SK-N-SH treated with all-trans-retinoic acid at 6 μM for 48 hours (cell line): ENCODE measurements around the gene ANTXR2.

Experiments
- ATAC-seq: fragments of 200-7000 bp; cut with Tn5 transposase; 3 replicates; pipeline ENCODE4 v1.9.1; 2020; ENCODE audit warnings: mild to moderate bottlenecking, moderate library complexity
- ARNTL ChIP-seq: fragments of 450-650 bp; formaldehyde crosslinking; IDR thresholded peaks from 2 replicates; pipeline ENCODE4 v1.5.0; 2020; ENCODE audit warnings: low read depth, mild to moderate bottlenecking, moderate library complexity, borderline replicate concordance
- BACH2 ChIP-seq: fragments of 250-450 bp; sonication (Bioruptor Pico); IDR thresholded peaks from 2 replicates; pipeline ENCODE4 v1.9.0; 2021; ENCODE audit warnings: mild to moderate bottlenecking, borderline replicate concordance
- CREB5 ChIP-seq: fragments of 250-450 bp; sonication (Bioruptor Pico); IDR thresholded peaks from 2 replicates; pipeline ENCODE4 v1.5.1; 2020; ENCODE audit warnings: low read depth, mild to moderate bottlenecking, moderate library complexity
- CSDC2 ChIP-seq: fragments of 250-450 bp; sonication (Bioruptor Pico); IDR thresholded peaks from 2 replicates; pipeline ENCODE4 v1.5.0; 2020; ENCODE audit warnings: mild to moderate bottlenecking, moderate library complexity
- CSRNP3 ChIP-seq: fragments of 250-450 bp; sonication (Bioruptor Pico); IDR thresholded peaks from 2 replicates; pipeline ENCODE4 v1.5.1; 2021; ENCODE audit warnings: mild to moderate bottlenecking, moderate library complexity
- ESRRG ChIP-seq: fragments of 250-450 bp; sonication (Bioruptor Pico); IDR thresholded peaks from 2 replicates; pipeline ENCODE4 v1.6.1; 2021; ENCODE audit warnings: mild to moderate bottlenecking
- GLIS3 ChIP-seq: fragments of 250-450 bp; sonication (Bioruptor Pico); IDR thresholded peaks from 2 replicates; pipeline ENCODE4 v1.5.0; 2020; ENCODE audit warnings: mild to moderate bottlenecking, moderate library complexity
- ISL1 ChIP-seq: fragments of 250-450 bp; sonication (Bioruptor Pico); IDR thresholded peaks from 2 replicates; pipeline ENCODE4 v2.1.2; 2022; ENCODE audit warnings: mild to moderate bottlenecking, moderate library complexity
- POU6F1 ChIP-seq: fragments of 250-450 bp; sonication (Bioruptor Pico); IDR thresholded peaks from 2 replicates; pipeline ENCODE4 v1.8.0; 2021; ENCODE audit warnings: low read depth, mild to moderate bottlenecking, moderate library complexity, borderline replicate concordance
- PPARA ChIP-seq: fragments of 250-450 bp; sonication (Bioruptor Pico); IDR thresholded peaks from 2 replicates; pipeline ENCODE4 v1.5.0; 2020; ENCODE audit warnings: mild to moderate bottlenecking, borderline replicate concordance
- SNAI2 ChIP-seq: fragments of 250-450 bp; sonication (Bioruptor Pico); IDR thresholded peaks from 2 replicates; pipeline ENCODE4 v1.5.0; 2020; ENCODE audit warnings: mild to moderate bottlenecking, moderate library complexity
- TOX ChIP-seq: fragments of 250-450 bp; sonication (Bioruptor Pico); IDR thresholded peaks from 2 replicates; pipeline ENCODE4 v1.8.0; 2021; ENCODE audit warnings: mild to moderate bottlenecking, moderate library complexity, borderline replicate concordance
- ZC3H10 ChIP-seq: fragments of 250-450 bp; sonication (Bioruptor Pico); IDR thresholded peaks from 2 replicates; pipeline ENCODE4 v1.5.1; 2021; ENCODE audit warnings: mild to moderate bottlenecking, moderate library complexity
- ZFP3 ChIP-seq: fragments of 250-450 bp; sonication (Bioruptor Pico); IDR thresholded peaks from 2 replicates; pipeline ENCODE4 v1.5.0; 2020; ENCODE audit warnings: mild to moderate bottlenecking, moderate library complexity
- ZFP30 ChIP-seq: fragments of 450-650 bp; formaldehyde crosslinking; IDR thresholded peaks from 2 replicates; pipeline ENCODE4 v1.5.0; 2022; ENCODE audit warnings: mild to moderate bottlenecking, moderate library complexity
- ZNF565 ChIP-seq: fragments of 450-650 bp; formaldehyde crosslinking; conservative IDR thresholded peaks from 2 replicates; pipeline ENCODE4 v1.5.0; 2020; ENCODE audit warnings: low read depth, mild to moderate bottlenecking, moderate library complexity
- ZNF70 ChIP-seq: fragments of 450-650 bp; formaldehyde crosslinking; IDR thresholded peaks from 2 replicates; pipeline ENCODE4 v1.5.0; 2020; ENCODE audit warnings: mild to moderate bottlenecking, moderate library complexity
- ZNF8 ChIP-seq: fragments of 450-650 bp; formaldehyde crosslinking; IDR thresholded peaks from 2 replicates; pipeline ENCODE4 v1.5.0; 2020; ENCODE audit warnings: mild to moderate bottlenecking, moderate library complexity
- TF ChIP-seq, protein P1 (sequence below): fragments of 250-450 bp; sonication (Bioruptor Pico); IDR thresholded peaks from 2 replicates; pipeline ENCODE4 v1.5.0; 2020; ENCODE audit warnings: mild to moderate bottlenecking, moderate library complexity
- TF ChIP-seq, protein P2 (sequence below): fragments of 250-450 bp; sonication (Bioruptor Pico); IDR thresholded peaks from 2 replicates; pipeline ENCODE4 v1.8.0; 2020; ENCODE audit warnings: mild to moderate bottlenecking, moderate library complexity, borderline replicate concordance

The ANTXR2 gene

DNA sequence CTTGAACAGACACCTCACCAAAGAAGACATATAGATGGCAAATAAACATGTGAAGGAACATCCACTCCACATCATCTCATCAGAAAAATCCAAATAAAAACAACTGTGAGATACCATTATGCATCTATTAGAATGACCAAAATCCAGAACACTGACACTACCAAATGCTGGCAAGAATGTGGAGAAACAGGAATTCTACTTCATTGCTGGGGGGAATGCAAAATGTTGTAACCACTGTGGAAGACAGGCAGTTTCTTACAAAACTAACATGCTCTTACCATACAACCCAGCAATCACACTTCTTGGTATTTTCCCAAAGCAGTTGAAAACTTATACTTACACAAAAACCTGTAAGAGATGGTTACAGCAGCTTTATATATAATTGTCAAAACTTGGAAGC lies 38.2 kb upstream of the ANTXR2 start:
- TF ChIP-seq ARNTL (CRISPR knock-in tag) (no peak), ZFP30 (CRISPR knock-in tag) (no peak), CSRNP3 (CRISPR knock-in tag) (no peak), CSDC2 (no peak), ZC3H10 (CRISPR knock-in tag) (no peak), CREB5 (CRISPR knock-in tag) (no peak), ZNF70 (CRISPR knock-in tag) (no peak)

DNA sequence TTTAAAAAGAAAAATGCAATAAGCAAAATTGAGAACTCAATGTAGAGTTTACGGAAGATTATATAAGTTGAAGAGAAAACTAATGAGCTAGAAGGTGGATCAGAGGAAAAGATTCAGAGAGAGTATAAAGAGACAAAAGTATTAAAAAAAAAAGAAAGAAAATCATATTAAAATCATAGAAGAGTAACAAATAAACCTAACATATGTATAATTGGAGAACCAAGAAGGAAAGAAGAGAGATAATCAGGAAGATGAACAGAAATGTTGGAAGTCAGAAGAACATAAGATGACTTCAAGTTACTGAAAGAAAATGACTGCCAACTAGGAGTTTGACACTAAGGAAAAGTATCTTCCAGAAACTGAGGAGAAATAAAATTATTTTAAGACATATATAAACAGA lies 34.3 kb upstream of the ANTXR2 start:
- no peak for ATAC-seq
- TF ChIP-seq, protein P1, sequence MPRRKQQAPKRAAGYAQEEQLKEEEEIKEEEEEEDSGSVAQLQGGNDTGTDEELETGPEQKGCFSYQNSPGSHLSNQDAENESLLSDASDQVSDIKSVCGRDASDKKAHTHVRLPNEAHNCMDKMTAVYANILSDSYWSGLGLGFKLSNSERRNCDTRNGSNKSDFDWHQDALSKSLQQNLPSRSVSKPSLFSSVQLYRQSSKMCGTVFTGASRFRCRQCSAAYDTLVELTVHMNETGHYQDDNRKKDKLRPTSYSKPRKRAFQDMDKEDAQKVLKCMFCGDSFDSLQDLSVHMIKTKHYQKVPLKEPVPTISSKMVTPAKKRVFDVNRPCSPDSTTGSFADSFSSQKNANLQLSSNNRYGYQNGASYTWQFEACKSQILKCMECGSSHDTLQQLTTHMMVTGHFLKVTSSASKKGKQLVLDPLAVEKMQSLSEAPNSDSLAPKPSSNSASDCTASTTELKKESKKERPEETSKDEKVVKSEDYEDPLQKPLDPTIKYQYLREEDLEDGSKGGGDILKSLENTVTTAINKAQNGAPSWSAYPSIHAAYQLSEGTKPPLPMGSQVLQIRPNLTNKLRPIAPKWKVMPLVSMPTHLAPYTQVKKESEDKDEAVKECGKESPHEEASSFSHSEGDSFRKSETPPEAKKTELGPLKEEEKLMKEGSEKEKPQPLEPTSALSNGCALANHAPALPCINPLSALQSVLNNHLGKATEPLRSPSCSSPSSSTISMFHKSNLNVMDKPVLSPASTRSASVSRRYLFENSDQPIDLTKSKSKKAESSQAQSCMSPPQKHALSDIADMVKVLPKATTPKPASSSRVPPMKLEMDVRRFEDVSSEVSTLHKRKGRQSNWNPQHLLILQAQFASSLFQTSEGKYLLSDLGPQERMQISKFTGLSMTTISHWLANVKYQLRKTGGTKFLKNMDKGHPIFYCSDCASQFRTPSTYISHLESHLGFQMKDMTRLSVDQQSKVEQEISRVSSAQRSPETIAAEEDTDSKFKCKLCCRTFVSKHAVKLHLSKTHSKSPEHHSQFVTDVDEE (CRISPR knock-in tag): no peak
- TF ChIP-seq ZFP3: no peak
- TF ChIP-seq CSRNP3 (CRISPR knock-in tag): no peak
- TF ChIP-seq CREB5 (CRISPR knock-in tag): no peak
- no peak for TF ChIP-seq ZNF565 (CRISPR knock-in tag)
- no peak for TF ChIP-seq CSDC2
- no peak for TF ChIP-seq ISL1 (CRISPR knock-in tag)
- no peak for TF ChIP-seq BACH2 (CRISPR knock-in tag)
- no peak for TF ChIP-seq POU6F1 (CRISPR knock-in tag)
- TF ChIP-seq ZFP30 (CRISPR knock-in tag): no peak
- no peak for TF ChIP-seq TOX (CRISPR knock-in tag)
- TF ChIP-seq PPARA (CRISPR knock-in tag): no peak
- no peak for TF ChIP-seq ZNF8
- TF ChIP-seq ARNTL (CRISPR knock-in tag): no peak
- no peak for TF ChIP-seq GLIS3 (CRISPR knock-in tag)
- no peak for TF ChIP-seq SNAI2 (CRISPR knock-in tag)
- TF ChIP-seq ESRRG (CRISPR knock-in tag): no peak
- TF ChIP-seq, protein P2, sequence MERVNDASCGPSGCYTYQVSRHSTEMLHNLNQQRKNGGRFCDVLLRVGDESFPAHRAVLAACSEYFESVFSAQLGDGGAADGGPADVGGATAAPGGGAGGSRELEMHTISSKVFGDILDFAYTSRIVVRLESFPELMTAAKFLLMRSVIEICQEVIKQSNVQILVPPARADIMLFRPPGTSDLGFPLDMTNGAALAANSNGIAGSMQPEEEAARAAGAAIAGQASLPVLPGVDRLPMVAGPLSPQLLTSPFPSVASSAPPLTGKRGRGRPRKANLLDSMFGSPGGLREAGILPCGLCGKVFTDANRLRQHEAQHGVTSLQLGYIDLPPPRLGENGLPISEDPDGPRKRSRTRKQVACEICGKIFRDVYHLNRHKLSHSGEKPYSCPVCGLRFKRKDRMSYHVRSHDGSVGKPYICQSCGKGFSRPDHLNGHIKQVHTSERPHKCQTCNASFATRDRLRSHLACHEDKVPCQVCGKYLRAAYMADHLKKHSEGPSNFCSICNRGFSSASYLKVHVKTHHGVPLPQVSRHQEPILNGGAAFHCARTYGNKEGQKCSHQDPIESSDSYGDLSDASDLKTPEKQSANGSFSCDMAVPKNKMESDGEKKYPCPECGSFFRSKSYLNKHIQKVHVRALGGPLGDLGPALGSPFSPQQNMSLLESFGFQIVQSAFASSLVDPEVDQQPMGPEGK: no peak
- TF ChIP-seq ZC3H10 (CRISPR knock-in tag): no peak

More for the DNA sequence above, 38.2 kb upstream of the ANTXR2 start:
- ATAC-seq: no peak
